ENCODE measurements around the gene DAPK1. TPM values are rescaled to one million over a fixed set of nuclear protein-coding genes. Genes with fewer than 3 reads are reported as not detected.
A peak's percentile ranks its signal among the peaks of the same experiment; 100 is the strongest.

DAPK1 gene
- total RNA-seq, 1 experiment from 2014 or later: 0.03 TPM

GRCh38 chr9:87592554-87593358 lies 95.1 kb downstream of the DAPK1 start:
- DNase-seq (ENCODE audit: low read depth): no peak

DNA sequence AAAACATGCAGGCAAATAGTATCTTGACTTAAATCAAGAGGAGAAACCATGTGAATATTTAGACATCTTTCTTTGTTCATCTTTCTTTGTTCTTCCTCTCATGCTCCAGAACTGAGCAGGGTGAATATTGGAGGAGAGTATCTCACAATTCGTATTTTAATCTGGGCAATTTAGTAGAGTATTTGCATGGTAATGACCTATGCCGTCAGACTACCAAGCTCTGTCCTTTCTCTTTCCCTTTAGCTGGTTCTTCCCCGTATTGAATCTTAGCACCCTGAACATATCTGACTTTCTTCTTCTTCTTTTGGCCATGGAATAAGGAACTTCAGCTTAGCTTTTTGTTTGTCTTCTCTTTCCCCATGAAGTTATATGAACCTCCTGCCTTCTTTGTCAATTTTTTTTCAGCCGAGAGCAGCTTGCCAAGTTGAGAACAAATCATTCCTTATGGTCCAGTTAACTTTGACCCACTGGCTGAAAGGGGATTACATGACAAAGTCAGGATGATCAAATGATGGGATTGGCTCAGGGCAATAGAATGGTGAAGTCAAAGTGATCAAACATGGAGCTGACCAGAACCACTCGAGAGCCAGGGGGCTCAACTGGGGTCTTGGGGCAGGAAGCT lies 95.8 kb downstream of the DAPK1 start:
- no peak for DNase-seq (ENCODE audit: low read depth)

DNA sequence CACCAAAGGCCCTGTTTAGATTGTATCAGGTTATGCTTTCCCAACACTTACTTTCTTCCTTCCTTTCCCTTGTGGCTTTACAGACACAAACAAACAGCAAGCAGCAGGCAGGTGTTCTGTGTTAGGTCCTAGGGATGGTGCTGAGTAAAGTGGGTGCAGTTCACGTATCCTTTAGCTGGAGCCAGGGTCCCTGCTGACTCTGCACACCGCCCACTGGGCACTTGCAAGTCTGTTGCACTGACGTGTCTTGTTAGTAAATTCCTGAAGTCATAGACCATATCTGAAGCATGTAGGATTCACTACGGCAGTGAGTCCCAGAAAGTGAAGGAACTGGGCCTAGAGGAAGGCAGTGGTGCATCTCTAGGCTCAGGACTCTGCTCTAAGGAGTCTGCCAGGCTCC lies 96.5 kb downstream of the DAPK1 start:
- no peak for DNase-seq (ENCODE audit: low read depth)

- DNase-seq (ENCODE audit: low read depth): no peak
These were observed 97.0 kb downstream of the DAPK1 start for GRCh38 chr9:87594662-87595061.

- no peak for DNase-seq (ENCODE audit: low read depth)
These were observed 97.9 kb downstream of the DAPK1 start for GRCh38 chr9:87595610-87596009.

DNA sequence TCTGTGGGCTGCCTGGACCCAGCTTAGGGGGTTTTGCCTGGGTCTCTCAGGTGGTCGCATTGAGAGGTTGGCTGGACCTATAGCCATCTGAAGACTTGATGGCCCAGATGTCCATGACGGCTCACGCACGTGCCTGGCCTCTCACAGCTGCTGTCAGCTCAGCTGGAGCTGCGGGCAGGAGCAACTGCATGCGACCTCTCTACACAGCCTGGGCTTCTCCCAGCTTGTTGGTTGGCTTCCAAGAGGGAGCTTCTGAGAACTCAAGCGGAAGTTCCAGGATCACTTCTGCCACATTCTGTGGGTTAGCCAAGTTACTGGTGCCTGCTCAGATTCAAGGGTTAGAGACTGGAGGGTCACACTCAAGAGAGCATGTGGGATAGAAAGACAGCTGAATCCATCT lies 99.2 kb downstream of the DAPK1 start:
- no peak for DNase-seq (ENCODE audit: low read depth)

DNA sequence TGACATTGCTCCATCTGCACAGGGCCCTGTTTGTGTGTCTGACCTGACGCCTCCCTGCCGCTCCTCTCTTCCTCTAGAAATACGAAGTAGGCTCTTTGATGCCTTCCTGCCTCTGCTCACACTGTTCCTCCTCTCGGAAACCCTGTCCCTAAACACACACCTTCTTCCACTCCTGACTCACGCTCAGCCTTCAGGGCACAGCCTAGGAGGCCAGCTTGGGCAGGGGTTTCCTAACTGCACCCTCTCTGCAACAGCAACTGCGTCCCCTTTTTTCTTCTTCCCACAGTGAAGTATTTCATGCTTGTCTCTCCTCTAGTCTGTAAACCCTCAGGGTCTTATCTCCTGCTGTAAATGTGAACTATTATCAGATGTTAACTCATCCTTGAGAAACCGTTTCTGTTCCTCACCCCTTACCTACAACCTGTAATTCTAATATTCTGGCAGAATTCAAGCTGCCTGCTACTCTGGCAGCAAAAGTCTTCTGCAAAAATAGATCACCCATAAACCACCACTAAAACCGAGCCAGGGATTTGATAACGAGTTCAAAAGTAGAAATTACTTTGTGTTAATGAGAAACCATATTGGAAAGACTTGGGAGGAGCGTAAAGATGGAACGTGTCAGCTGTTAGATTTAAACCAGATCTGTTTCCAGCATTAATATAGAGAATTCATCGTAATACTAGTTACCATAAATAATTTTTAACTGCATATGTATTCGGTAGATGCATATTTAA lies 100.2 kb downstream of the DAPK1 start:
- no peak for DNase-seq (ENCODE audit: low read depth)

GRCh38 chr9:87599901-87600610 lies 102.4 kb downstream of the DAPK1 start:
- DNase-seq (ENCODE audit: low read depth): peak; percentile 38

DNA sequence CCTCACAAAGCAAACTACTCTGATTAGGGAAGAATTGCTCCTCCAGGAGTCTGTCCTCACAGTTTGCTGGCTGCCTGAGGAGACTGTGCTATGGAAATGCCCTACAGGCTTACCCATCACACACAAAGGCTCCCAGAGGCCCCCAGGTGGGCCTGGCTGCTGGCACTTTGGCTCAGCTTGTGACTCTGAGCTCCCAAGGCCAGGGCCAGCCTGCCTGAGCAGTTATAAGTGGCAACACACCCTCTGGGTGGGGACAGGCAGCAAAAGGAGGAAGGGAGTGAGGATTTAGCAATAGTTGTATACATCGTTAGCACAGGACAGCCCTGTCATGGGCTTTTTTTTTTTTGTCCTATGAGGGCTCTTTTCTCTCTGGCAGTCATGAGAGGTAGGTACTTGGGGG lies 103.5 kb downstream of the DAPK1 start:
- DNase-seq (ENCODE audit: low read depth): no peak

- DNase-seq (ENCODE audit: low read depth): no peak
These were observed 103.9 kb downstream of the DAPK1 start for GRCh38 chr9:87601595-87601994.

DNA sequence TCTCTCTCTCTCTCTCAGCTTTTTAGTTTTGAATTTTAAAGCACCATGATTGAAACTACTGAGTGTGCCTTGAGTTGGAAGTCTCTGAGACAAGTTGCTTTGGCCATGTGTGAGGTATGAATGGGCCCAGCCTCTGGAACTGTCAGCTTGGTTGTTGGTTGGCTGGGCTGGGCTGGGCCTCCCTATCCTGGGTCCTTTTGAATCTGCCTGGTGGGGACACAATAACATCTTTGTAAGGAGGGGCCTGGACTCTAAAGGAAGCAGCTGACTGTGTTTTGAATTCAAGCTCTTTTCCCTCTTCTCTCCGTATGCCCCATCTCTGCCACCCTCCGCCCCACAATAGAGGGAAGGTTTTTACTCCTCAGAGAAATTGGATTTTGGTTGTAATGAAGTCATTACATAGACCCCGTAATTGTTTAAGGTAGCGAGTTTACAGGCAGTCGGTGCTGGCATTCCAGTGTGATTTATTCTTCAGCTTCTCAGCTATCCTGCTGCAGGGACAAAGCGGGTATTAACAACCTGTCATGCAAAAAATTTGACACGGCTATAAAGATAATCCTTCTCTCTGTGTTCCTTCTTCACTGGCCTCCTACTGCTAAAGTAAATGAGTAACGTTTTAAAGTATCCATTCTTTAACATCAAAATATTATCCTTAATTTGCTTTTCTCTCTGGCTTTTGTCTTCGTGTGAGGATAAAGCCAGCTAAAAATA lies 105.4 kb downstream of the DAPK1 start:
- no peak for DNase-seq (ENCODE audit: low read depth)

GRCh38 chr9:87603854-87604490 lies 106.3 kb downstream of the DAPK1 start:
- DNase-seq (ENCODE audit: low read depth): no peak

DNA sequence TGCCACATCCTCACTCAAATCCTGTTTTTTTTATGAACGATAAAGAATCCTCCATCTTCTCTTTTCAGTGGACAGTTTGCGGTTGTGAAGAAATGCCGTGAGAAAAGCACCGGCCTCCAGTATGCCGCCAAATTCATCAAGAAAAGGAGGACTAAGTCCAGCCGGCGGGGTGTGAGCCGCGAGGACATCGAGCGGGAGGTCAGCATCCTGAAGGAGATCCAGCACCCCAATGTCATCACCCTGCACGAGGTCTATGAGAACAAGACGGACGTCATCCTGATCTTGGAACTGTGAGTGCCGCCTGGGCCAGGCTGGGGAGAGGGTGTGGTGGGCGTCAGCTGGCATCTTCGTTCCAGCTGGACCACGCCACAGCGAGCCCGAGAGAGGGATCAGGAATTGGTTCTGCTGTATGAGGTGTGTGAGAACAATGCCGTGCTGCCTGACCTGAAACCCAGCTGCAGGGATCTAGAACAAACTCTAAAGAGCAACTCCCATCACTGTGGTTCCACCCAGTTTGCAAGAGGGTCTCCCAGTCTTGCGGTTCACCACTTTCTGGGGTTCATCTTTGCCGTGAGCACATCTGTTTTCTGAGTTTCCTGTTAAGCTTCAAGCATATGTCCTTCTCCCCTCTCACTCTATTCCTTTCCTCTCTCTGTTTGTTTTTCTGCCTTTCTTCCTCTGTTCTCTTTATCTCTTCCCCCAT lies 107.4 kb downstream of the DAPK1 start:
- no peak for DNase-seq (ENCODE audit: low read depth)

DNA sequence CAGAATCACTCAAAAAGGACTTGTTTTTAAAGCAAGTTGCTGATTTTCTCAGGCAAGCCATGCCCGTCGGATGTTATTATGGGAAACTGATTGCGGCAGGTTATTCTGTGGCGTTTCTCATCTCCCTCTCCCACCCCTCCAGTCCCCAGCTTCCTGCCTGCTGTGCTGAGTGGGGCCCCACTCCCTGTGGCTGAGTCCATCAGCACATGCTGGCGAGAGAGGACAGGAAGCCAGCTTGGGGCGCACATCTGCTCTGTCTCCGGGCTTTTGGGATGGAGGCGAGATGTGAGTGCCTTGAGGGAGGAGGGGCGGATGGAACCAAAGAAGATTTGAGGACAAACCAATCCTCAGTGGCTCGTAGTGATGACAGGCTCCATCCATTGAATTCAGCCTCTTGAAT lies 108.0 kb downstream of the DAPK1 start:
- DNase-seq (ENCODE audit: low read depth): no peak

DNA sequence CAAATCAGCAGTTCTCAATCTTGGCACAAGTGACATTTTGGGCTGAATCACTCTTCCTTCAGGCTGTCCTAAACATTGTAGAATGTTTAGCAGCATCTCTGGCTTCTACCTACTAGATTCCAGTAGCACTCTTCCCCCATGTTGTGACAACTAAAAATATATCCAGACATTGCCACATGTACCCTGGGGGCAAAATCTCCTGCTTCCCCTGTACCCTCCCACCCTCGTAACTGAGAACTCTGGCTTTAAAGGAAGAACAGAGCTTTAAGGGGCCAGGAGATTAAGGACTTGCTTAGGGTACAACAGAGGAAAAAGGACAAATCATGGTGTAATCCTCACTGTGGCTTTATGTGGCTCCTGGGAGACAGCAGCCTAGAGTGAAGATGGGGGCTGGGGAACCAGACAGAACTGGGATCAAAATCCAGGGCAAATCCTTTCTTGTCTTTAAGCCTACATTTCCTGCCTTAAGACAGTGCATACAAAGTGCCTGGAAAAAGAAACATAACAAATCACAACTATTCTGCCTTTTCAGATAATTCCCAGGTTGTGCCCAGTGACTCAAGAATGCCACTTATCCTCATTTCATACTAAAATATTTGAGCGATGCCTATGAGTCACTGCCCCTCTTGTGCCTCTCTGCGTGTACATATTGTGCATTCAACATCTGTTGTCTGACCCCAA lies 109.3 kb downstream of the DAPK1 start:
- DNase-seq (ENCODE audit: low read depth): peak; percentile 25

DNA sequence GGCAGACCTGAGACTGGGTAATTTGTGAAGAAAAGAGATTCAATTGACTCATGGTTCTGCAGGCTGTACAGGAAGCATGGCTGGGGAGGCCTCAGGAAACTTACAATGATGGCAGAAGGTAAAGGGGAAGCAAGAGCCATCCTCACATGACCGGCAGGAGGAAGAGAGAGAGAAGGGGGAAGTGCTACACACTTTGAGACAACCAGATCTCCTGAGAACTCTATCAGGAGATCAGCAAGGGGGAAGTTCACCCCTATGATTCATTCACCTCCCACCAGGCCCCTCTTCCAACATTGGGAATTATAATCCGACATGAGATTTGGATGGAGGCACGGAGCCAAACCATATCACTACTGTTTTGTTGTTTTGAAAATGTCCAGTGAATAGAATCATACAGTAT lies 110.2 kb downstream of the DAPK1 start:
- DNase-seq (ENCODE audit: low read depth): no peak

DNA sequence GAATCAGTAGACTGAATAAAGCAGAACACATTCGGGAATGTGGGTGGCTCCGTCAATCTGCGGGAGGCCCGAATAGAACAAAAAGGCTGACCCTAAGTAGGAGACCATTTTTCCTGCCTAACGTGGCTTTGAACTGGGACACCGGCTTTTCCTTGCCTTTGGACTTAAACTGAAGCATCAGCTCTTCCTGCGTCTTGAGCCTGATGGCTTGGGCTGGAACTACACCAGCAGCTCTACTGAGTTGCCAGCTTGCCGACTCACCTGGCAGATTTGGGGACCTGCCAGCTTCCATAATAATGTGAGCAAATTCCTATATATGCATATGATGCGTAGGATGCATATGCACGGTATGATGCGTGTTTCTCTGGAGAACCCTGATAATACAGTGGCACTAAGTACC lies 111.3 kb downstream of the DAPK1 start:
- DNase-seq (ENCODE audit: low read depth): no peak

- DNase-seq (ENCODE audit: low read depth): no peak
These were observed 111.8 kb downstream of the DAPK1 start for GRCh38 chr9:87609486-87609885.
